T-helper 1 cell (primary cell): Measurements from ENCODE around the gene NRDE2.
"Not testable (repeated sequence)": the region's sequence is repeated elsewhere in the genome, so short reads cannot be mapped to it uniquely, and the experiment has no call there.

ENCODE experiments used
- DNase-seq, 5 donors: peaks; one replicate each; pipeline ENCODE4 v3.0.0-alpha.2; 2012 to 2020

Gene NRDE2

GRCh38 chr14:90273532-90273931 lies 58.2 kb downstream of the NRDE2 start:
- no peak for DNase-seq

GRCh38 chr14:90272523-90272922 lies 59.2 kb downstream of the NRDE2 start:
- DNase-seq: no peak

- no peak for DNase-seq
Measured at GRCh38 chr14:90268420-90268819, 63.3 kb downstream of the NRDE2 start.

GRCh38 chr14:90266441-90267154 lies 65.1 kb downstream of the NRDE2 start:
- no peak for DNase-seq

- DNase-seq: peak in 1 of 5 donors; percentile 19
Measured at GRCh38 chr14:90263748-90264449, 67.8 kb downstream of the NRDE2 start.

- peak; percentile 55 to 93 (median 80) for DNase-seq
Measured at GRCh38 chr14:90256354-90257131, 75.2 kb downstream of the NRDE2 start, which contains the start of gene PSMC1. PSMC1 (plus strand) TSS chr14:90256553; CDS start chr14:90256598, 45 bp downstream.

GRCh38 chr14:90255871-90256270 lies 75.9 kb downstream of the NRDE2 start:
- DNase-seq: no peak

GRCh38 chr14:90253826-90254225 lies 77.9 kb downstream of the NRDE2 start:
- DNase-seq: no peak

- no peak for DNase-seq
Measured at GRCh38 chr14:90248594-90248993, 83.1 kb downstream of the NRDE2 start.

- DNase-seq: not testable (repeated sequence)
Measured at GRCh38 chr14:90247441-90247840, 84.3 kb downstream of the NRDE2 start.

GRCh38 chr14:90246936-90247335 lies 84.8 kb downstream of the NRDE2 start:
- DNase-seq: no peak

GRCh38 chr14:90242444-90242843 lies 89.3 kb downstream of the NRDE2 start:
- no peak for DNase-seq

- DNase-seq: no peak
Measured at GRCh38 chr14:90239139-90239538, 92.6 kb downstream of the NRDE2 start.

- DNase-seq: peak; percentile 15 to 51 (median 35)
Measured at GRCh38 chr14:90235179-90235976, 96.4 kb downstream of the NRDE2 start.

- not testable (repeated sequence) for DNase-seq
Measured at GRCh38 chr14:90229942-90230341, 101.8 kb downstream of the NRDE2 start.

- DNase-seq: no peak
Measured at GRCh38 chr14:90228478-90228877, 103.3 kb downstream of the NRDE2 start.
